ENCODE results near the gene OR4K14. TPM values are rescaled to one million over a fixed set of nuclear protein-coding genes. Genes with fewer than 3 reads are reported as not detected.
"Not testable (repeated sequence)": the region's sequence is repeated elsewhere in the genome, so short reads cannot be mapped to it uniquely, and the experiment has no call there.

Gene OR4K14
- total and polyA plus RNA-seq, 7 donors: not detected

- no peak within 1 kb of the TSS for H3K27ac ChIP-seq
- no peak for TF ChIP-seq CTCF (IDR thresholded peaks at IDR 0.05)
- H3K36me3 ChIP-seq (ENCODE audit: insufficient read depth in 1 of 2, low read depth in 1 of 2): no peaks in the 10 kb centered on the region
- no peak within 1 kb of the TSS for H3K4me3 ChIP-seq
- ATAC-seq (no peak), DNase-seq (no peak)
- H3K9me3 ChIP-seq: no peaks in the 10 kb centered on the region
- intact Hi-C loops (cut with DNase I): no loop called here
- H3K27me3 ChIP-seq (ENCODE audit: insufficient read depth in 3 of 3, low read length in 2 of 3): no peaks in the 10 kb centered on the region
- no peaks in the 10 kb centered on the region for H3K4me1 ChIP-seq
These were observed 17.2 kb downstream of the OR4K14 start, which contains the start of gene OR4Q2 for GRCh38 chr14:20001863-20002262. Gene OR4Q2 (plus strand): TSS chr14:20002163.

- no peak overlapping the region for H3K27ac ChIP-seq
- H3K4me1 ChIP-seq: no peaks in the 10 kb centered on the region
- 49 to 65% (median 53%) methylated on average over 2 of the region's 2 CpGs for WGBS, 3 donors
- intact Hi-C loops (cut with DNase I): no loop called here
- H3K27me3 ChIP-seq (ENCODE audit: insufficient read depth in 3 of 3, low read length in 2 of 3): no peaks in the 10 kb centered on the region
- no peaks in the 10 kb centered on the region for H3K36me3 ChIP-seq (ENCODE audit: insufficient read depth in 1 of 2, low read depth in 1 of 2)
- DNase-seq (no peak), ATAC-seq (no peak)
- no peak overlapping the region for H3K4me3 ChIP-seq
- no peak for TF ChIP-seq CTCF (IDR thresholded peaks at IDR 0.05)
- no peaks in the 10 kb centered on the region for H3K9me3 ChIP-seq
These were observed 25.7 kb downstream of the OR4K14 start for GRCh38 chr14:19993438-19993837.

GRCh38 chr14:19975291-19975690 is 43.8 kb downstream of the OR4K14 start, which contains the start of gene OR4K15:
Gene OR4K15 (plus strand): TSS chr14:19975591. CDS start chr14:19975591, 0 bp downstream.
- no peaks in the 10 kb centered on the region for H3K9me3 ChIP-seq
- no peaks in the 10 kb centered on the region for H3K4me1 ChIP-seq
- H3K27ac ChIP-seq: no peak within 1 kb of the TSS
- ATAC-seq: no peak
- no peak for TF ChIP-seq CTCF (IDR thresholded peaks at IDR 0.05)
- H3K36me3 ChIP-seq (ENCODE audit: insufficient read depth in 1 of 2, low read depth in 1 of 2): no peaks in the 10 kb centered on the region
- no peak within 1 kb of the TSS for H3K4me3 ChIP-seq
- intact Hi-C loops (cut with DNase I): no loop called here
- no peaks in the 10 kb centered on the region for H3K27me3 ChIP-seq (ENCODE audit: insufficient read depth in 3 of 3, low read length in 2 of 3)
- 93 to 95% (median 94%) methylated on average over 3 of the region's 3 CpGs for WGBS, 3 donors
- DNase-seq: no peak

- H3K36me3 ChIP-seq (ENCODE audit: insufficient read depth in 1 of 2, low read depth in 1 of 2): no peaks in the 10 kb centered on the region
- ATAC-seq (no peak), DNase-seq (no peak)
- TF ChIP-seq CTCF (IDR thresholded peaks at IDR 0.05): no peak
- H3K27me3 ChIP-seq (ENCODE audit: insufficient read depth in 3 of 3, low read length in 2 of 3): no peaks in the 10 kb centered on the region
- no peaks in the 10 kb centered on the region for H3K9me3 ChIP-seq
- no peak overlapping the region for H3K4me3 ChIP-seq
- 71 to 73% (median 71%) methylated on average over 1 of the region's 1 CpG for WGBS, 3 donors
- H3K27ac ChIP-seq: no peak overlapping the region
- no peaks in the 10 kb centered on the region for H3K4me1 ChIP-seq
- intact Hi-C loops (cut with DNase I): no loop called here
These were observed 44.3 kb downstream of the OR4K14 start for GRCh38 chr14:19974844-19975243.

GRCh38 chr14:19969735-19970134 is 49.4 kb downstream of the OR4K14 start:
- H3K36me3 ChIP-seq (ENCODE audit: insufficient read depth in 1 of 2, low read depth in 1 of 2); H3K9me3 ChIP-seq; H3K27ac ChIP-seq; H3K4me3 ChIP-seq; DNase-seq; intact Hi-C loops (cut with DNase I); ATAC-seq; H3K27me3 ChIP-seq (ENCODE audit: insufficient read depth in 3 of 3, low read length in 2 of 3); H3K4me1 ChIP-seq: not testable (repeated sequence)
- 53 to 70% (median 66%) methylated on average over 2 of the region's 2 CpGs for WGBS, 3 donors

Other genes starting within 250 kb of the OR4K14 start
- gene OR4M1, start 245.8 kb downstream of the OR4K14 start, total RNA-seq: not detected
- not detected for gene OR4M1, start 245.8 kb downstream of the OR4K14 start, polyA plus RNA-seq
- not detected for gene OR4N2, start 215.5 kb downstream of the OR4K14 start, total RNA-seq
- not detected for gene OR4N2, start 215.5 kb downstream of the OR4K14 start, polyA plus RNA-seq
- gene OR4K2, start 144.2 kb downstream of the OR4K14 start, total RNA-seq: not detected
- gene OR4K2, start 144.2 kb downstream of the OR4K14 start, polyA plus RNA-seq: not detected
- not detected for gene OR4K5, start 98.7 kb downstream of the OR4K14 start, total RNA-seq
- not detected for gene OR4K5, start 98.7 kb downstream of the OR4K14 start, polyA plus RNA-seq
- not detected for gene OR4K1, start 88.4 kb downstream of the OR4K14 start, total RNA-seq
- not detected for gene OR4K1, start 88.4 kb downstream of the OR4K14 start, polyA plus RNA-seq
- gene OR4K15, start 43.7 kb downstream of the OR4K14 start, total RNA-seq: not detected
- gene OR4K15, start 43.7 kb downstream of the OR4K14 start, polyA plus RNA-seq: not detected
- not detected for gene OR4Q2, start 17.1 kb downstream of the OR4K14 start, total RNA-seq
- gene OR4Q2, start 17.1 kb downstream of the OR4K14 start, polyA plus RNA-seq: not detected
- gene OR4K13, start 16.7 kb upstream of the OR4K14 start, total RNA-seq: not detected
- gene OR4K13, start 16.7 kb upstream of the OR4K14 start, polyA plus RNA-seq: not detected
- not detected for gene OR4L1, start 40.7 kb upstream of the OR4K14 start, total RNA-seq
- not detected for gene OR4L1, start 40.7 kb upstream of the OR4K14 start, polyA plus RNA-seq
- gene OR4K17, start 91.4 kb upstream of the OR4K14 start, total RNA-seq: not detected
- not detected for gene OR4K17, start 91.4 kb upstream of the OR4K14 start, polyA plus RNA-seq
- gene OR4N5, start 119.5 kb upstream of the OR4K14 start, total RNA-seq: not detected
- gene OR4N5, start 119.5 kb upstream of the OR4K14 start, polyA plus RNA-seq: not detected
- not detected for gene OR11G2, start 171.6 kb upstream of the OR4K14 start, total RNA-seq
- not detected for gene OR11G2, start 171.6 kb upstream of the OR4K14 start, polyA plus RNA-seq
- not detected for gene OR11H6, start 204.4 kb upstream of the OR4K14 start, total RNA-seq
- gene OR11H6, start 204.4 kb upstream of the OR4K14 start, polyA plus RNA-seq: not detected
- gene OR11H7, start 209.7 kb upstream of the OR4K14 start, total RNA-seq: not detected
- gene OR11H7, start 209.7 kb upstream of the OR4K14 start, polyA plus RNA-seq: not detected
- not detected for gene OR11H4, start 220.0 kb upstream of the OR4K14 start, total RNA-seq
- gene OR11H4, start 220.0 kb upstream of the OR4K14 start, polyA plus RNA-seq: not detected